T-helper 1 cell treated with Interleukin-12 subunit alpha and Interleukin-12 subunit beta and Interleukin-4 antibody, amounts not matched to agents 30 ng/mL and 1 ng/mL, for 36 hours (primary cell): ENCODE data around the gene LINC01488. TPM values are rescaled to one million over a fixed set of nuclear protein-coding genes. Genes with fewer than 3 reads are reported as not detected.

Experiments
- intact Hi-C: fragments of 100-400 bp; cut with micrococcal nuclease; formaldehyde crosslinking; loops from one replicate; pipeline ENCODE4 v1.15.1; 2024
- total RNA-seq: library from RNA; stranded (reverse); gene quantifications from 2 replicates; pipeline ENCODE4 v1.2.3, GENCODE V29; 2022

Gene LINC01488
- total RNA-seq, 1 donor from 2014 or later, result not detected

DNA sequence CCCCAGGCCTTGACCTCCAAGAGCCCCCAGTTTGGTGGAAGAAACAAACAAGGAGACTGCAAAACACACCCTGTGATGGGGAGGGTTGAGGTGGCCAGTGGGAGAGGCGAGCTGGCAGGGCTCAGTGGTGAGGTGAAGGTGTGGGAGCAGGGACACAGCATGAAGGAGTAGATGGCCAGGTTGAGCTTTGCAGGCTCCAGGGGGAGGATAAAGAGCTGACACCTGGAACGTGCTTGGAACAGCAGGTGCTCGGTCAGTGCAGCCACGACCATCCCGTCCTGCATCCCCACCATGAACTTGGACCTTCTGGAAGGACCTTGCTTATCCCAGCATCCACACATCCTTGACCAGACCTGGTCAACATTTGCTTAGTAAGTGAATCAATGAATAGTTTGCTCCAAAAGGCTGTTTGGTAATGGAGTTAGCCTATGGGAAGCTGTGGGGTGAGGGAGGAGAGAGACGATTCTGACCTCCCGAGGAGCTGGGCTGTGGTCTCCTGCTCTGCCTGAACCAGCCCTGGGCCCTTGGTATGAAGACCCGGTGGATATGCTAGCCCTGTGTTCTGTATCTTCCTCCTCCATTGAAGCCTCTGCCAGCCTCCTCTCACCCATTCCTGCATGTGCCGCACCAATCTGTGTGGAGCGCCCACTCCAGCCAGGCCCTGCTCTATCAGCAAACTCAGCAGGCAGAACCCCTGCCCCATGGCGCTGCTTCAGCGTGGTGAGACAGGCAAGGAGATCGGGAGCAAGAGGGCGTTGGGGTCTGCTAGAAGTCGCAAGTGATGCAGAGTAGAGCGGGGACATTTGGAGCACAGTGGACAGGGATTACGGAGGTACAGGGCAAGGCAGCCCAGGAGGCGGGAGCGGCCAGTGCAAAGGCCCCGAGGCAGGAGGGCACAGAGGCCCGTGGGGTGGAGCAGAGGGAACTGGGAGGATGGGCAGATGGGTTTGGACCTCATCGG is 9.9 kb downstream of the LINC01488 start:
- intact Hi-C loops, result no loop called here

GRCh38 chr11:69492201-69492991 is 10.9 kb downstream of the LINC01488 start:
- intact Hi-C loops, result no loop called here

- intact Hi-C loops, result no loop called here
Measured at GRCh38 chr11:69493931-69494821, 12.7 kb downstream of the LINC01488 start.

- intact Hi-C loops, result no loop called here
Measured at GRCh38 chr11:69494851-69495250, 13.4 kb downstream of the LINC01488 start.

DNA sequence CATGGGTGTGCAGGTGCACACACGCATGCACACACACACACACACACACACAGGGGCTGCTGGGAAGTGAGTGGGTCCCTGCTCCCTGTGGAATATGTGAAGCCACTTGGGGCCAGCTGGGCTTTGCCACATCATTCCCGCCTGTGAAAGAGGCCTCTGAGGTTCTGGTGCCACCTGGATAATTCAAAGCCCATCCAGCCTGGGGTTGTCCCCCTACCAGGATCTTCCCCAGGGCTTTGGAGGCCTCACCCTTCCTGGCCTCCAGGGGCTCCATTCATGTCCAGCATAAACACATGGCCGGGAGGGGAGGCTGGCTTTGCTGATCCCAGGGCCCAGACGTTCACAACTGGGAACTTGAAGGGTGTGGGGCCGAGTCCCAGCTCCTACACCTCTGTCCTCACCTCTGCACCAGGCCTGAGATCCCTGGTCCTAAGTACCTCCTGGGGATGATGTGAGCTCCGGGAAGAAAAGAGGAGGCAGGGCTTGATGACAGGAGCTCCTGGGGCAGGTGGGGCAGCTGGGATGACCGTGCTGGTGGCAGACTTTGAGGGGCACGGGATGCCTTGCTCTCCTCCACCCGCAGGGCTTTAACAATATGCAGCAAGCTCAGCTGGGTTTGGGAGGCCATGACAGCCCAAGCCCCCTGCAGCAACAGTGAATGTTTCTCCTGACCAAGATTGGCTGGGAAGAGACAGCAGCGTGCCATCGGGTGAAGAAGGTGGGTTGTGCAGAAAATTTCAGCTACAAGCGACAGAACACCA is 14.2 kb downstream of the LINC01488 start:
- intact Hi-C loops, result no loop called here

GRCh38 chr11:69496202-69496557 is 14.7 kb downstream of the LINC01488 start:
- intact Hi-C loops, result no loop called here

DNA sequence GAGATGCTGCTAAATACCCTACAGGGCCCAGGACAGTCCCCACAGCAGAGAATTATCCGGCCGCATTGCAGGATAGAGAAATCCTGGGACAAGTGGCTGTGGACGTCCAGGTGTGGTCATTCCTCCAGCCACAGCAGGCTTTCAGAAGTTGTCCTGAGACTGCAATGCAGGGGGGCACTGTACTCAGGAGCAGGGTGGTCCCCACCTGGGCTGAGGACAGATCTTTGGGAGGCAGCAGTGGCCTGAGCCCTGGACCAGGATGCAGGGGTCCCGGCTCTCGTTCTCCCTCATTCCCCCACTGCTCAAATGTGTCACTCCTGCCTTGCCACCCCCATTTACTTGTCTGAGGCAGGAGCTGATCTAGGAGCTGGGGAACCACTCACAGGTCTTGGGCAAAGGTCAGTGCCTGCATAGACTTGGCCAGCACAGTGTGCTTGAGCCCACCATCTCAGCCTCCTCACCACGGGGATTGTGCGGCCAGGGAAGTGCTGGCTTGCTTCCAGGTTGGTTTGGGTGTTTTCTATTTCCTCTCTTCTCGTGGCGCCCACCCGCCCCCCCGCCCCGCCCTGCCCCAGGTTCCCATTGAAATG is 15.3 kb downstream of the LINC01488 start:
- intact Hi-C loops, result no loop called here

- intact Hi-C loops, result no loop called here
Measured at GRCh38 chr11:69497221-69497787, 15.8 kb downstream of the LINC01488 start.

DNA sequence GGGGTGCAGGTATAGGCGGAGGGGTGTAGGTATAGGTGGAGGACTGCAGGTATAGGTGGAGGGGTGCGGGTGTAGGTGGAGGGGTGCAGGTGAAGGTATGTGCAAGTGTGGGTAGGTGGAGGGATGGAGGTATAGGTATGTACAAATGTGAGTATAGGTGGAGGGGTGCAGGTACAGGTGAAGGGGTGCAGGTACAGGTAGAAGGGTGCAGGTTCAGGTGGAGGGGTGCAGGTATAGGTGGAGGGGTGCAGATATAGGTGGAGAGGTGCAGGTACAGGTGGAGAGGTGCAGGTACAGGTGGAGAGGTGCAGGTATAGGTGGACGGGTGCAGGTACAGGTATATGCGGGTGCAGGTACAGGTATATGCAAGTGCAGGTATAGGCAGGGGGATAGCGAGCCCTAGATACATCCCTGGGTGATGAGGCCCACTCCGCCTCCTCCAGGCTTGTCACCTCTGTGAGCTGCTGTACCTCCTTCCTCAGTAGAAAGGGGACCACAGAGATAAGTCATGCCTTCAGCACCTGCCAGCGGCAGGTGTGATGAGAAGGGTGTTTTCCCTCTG is 17.2 kb downstream of the LINC01488 start:
- intact Hi-C loops, result no loop called here

- intact Hi-C loops, result no loop called here
Measured at GRCh38 chr11:69499186-69499917, 17.9 kb downstream of the LINC01488 start.

GRCh38 chr11:69499918-69500284 is 18.4 kb downstream of the LINC01488 start:
- intact Hi-C loops, result no loop called here

DNA sequence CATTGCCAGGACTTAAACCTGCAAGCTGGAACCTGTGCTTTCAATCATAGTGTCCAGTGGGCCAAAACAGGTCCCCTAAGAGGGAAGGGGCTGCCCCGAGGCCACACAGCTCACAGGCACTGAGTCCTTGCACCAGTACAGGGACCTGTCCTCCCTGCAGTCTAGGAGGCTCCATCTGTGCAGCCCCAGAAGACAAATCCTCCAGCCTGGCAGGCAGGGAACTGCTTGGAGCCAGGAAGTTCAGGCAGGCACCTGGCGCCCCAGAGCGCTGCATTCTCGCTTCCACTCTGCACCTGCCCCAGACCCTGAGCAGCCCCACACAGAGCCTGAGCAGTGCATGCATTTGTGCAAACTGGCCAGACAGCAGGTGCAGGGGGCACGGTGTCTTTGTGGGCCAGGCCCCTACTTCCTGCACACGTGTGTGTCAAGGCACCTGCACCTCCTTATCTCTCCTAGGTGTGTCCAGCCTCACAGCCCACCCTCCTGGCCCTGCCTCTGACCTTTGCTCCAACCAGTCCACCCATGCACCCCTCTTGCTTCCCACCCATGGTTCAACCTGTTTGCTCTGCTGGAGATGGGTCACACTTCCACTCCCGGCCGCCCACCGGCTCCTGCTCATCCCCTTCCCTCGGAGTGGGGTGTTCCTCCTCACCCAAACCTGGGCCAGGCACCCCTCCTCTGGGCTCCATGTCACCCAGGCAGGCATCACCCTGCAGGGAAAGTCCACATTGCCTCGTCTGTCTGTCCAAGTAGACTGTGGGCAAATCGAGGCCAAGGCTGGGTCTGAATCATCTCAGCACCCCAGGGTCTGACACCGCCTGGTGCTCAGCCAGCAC is 19.0 kb downstream of the LINC01488 start:
- intact Hi-C loops, result no loop called here

DNA sequence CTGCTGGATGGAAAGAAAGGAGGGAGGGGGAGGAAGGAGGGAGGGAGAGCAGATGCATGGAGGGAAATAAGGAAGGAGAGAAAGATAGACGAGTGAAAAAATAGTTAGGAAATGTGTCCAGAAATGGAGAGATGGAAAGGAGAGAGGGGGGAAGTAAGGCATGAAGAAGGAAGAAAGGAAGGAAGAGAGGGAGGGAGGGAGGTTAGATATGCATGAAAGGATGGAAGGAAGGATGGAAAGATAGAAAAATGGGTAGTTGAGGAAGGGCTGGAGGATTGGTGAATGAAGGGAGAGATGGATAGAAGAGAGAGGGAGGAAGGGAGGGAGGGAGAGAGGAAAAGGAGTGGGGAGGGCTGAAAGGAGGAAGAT is 19.6 kb downstream of the LINC01488 start:
- intact Hi-C loops, result no loop called here

- intact Hi-C loops, result no loop called here
Measured at GRCh38 chr11:69501891-69502860, 20.7 kb downstream of the LINC01488 start.

- intact Hi-C loops, result no loop called here
Measured at GRCh38 chr11:69504127-69504526, 22.7 kb downstream of the LINC01488 start.

GRCh38 chr11:69504576-69505335 is 23.3 kb downstream of the LINC01488 start:
- intact Hi-C loops, result no loop called here
